Fibroblast of skin of left biceps (primary cell): Measurements from ENCODE around the gene DHRS7B.
"Not testable (repeated sequence)": the region's sequence is repeated elsewhere in the genome, so short reads cannot be mapped to it uniquely, and the experiment has no call there.

Experiments
- DNase-seq, 2 experiments: peaks; one replicate each; pipeline ENCODE4 v3.0.0-alpha.2; 2013; ENCODE audit warnings: low read depth in 2 of 2

Gene DHRS7B

GRCh38 chr17:21177401-21177800, 50.6 kb downstream of the DHRS7B start:
- no peak for DNase-seq

DNA sequence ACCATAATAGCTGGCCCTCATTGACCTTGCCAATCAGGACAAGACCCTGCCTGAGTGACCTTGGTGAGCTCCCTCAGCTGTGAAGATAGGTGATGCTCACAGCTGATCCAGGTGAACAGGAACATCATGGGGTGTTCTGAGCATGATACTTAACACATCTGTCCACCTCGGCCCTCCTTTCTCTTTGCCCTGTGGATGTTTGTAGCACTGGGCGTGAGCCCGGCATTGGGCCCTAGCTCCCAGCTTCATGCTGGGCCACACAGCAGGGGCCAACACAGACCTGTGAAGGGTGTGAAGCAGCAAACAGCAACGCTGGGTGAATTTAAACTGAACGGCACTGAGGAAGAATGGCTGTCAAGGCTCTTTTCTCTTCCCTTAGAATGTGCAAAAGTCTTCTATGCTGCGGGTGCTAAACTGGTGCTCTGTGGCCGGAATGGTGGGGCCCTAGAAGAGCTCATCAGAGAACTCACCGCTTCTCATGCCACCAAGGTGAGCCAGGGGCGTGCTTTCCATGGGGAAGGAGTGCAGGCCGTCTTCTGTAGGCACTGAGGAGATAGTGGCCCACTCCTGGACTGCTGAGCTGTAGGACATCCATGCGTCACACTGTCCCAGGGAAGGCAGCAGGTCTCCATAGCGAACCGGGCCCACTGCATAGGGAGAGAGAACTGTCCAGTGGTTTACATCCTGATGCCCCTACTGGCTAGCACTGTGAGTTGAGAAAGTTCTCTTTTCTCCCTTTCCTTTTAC, 51.3 kb downstream of the DHRS7B start:
- no peak for DNase-seq

DNA sequence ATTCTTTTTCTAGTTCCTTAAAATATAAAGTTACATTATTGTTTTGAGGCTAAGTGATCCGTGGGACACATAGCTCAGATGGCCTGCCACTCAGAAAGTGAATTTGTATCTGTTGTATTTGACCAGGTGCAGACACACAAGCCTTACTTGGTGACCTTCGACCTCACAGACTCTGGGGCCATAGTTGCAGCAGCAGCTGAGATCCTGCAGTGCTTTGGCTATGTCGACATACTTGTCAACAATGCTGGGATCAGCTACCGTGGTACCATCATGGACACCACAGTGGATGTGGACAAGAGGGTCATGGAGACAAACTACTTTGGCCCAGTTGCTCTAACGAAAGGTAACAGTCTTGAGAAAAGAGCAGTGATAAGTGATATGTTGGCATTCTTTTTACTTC, 56.7 kb downstream of the DHRS7B start:
- DNase-seq, result no peak

DNA sequence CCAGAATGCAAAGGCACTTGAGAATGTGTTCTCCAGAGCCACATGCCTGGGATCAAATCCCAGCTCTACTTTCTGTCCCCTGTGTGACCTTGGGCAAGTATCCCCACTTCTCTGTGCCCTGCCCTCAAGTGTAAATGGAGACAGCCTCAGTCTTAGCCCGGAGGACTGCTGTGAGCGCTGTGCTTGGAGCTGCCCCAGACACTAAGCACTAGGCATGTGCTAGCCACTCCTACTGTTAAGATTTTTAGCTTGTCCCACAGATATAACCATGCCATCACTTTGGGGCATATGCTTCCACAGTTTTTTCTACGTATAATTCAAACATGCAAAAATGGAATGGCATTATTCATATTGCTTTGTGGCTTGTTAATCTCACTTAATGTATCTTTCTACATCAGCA, 57.8 kb downstream of the DHRS7B start:
- no peak for DNase-seq

- no peak for DNase-seq
Measured at GRCh38 chr17:21185061-21185460, 58.3 kb downstream of the DHRS7B start.

DNA sequence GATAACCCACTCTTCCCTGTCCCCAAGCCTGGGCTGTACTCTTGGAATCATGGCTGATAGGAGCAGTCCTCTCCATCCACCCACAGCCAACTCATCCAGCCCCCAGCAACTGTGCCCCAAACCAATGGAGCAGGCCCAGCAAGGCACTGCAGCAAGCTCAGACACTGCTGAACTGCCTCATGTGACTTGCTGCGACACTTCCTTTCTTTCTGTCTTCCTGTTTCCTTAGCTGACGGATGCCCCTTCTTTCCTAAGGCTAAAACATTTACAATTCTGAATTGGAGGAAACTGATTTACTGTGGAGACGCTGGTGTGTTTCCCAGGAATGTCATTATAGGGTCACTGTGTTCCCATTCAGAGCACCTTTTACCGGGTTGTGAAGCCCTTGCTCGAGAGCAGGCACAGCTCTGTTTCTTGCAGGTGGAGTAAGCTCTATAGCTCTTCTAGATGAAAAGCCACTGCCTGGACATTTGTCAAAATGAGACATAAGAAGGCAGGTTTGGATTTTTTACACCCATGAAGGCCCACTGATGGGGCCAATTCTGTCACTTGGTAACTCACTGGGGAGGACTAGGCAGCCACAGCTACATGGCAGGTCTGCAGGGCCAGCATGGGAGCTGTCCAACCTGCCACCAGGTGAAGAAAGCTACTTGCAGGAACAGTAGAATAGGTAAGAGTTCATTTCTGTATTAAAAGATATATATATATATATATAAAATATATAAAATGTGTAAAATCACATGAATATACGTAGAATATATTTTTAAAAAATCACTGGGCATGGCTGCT, 59.8 kb downstream of the DHRS7B start:
- no peak for DNase-seq

DNA sequence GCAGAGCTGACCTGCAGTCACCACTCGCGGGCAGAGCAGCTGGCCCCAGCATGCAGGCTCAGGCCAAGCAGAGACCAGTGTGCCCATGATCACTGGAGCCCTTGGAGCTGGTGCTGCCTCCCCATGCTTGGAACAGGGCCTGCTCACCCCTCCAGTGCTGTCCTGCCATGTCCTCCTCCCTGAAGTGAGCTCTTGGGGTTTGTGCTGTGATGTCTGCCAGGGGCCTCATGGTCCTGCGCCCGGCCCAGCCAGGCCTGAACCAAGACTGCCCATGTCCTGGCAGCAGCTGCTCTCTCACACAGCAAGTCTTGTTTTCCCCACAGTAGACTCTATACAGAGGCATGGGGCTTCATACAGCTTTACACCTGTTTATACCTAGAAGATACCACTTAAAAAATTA, 62.6 kb downstream of the DHRS7B start:
- no peak for DNase-seq

DNA sequence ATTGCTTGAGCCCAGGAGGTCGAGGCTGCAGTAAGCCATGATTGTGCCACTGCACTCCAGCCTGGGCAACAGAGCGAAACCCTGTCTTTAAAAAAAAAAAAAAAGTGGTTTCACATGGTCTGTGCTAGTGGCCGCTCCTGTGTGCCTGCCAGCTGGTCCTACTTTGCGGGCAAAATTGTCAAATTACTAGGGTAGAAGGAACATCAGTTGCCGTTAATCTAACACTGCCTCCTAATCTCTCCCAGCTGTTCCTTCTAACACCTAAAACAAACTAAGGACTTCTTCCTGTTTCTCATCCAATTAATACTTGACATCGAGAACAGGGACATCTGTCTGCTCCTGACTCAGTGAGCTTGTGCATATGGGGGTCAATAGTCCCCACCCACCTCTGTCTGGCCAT, 63.3 kb downstream of the DHRS7B start:
- DNase-seq, result no peak

DNA sequence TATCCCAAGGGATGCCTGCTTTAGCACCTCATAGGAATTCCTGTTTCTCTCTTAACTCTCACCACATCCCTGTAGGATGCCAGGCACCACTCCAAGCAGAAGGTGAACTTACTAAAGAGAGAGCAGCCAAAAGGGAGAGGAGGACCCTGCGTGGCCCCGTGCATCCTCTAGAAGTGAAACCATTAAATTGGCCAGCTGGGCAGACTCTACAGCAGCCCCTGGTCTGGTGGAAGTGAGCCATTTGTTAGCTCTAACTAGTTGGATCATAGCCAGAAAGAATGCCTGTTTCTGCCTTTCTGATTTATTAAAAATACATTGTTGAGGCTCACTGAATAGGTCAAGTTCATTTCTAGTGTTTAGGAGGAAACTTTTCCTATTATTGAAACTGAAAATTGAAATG, 64.9 kb downstream of the DHRS7B start:
- DNase-seq, result no peak

DNA sequence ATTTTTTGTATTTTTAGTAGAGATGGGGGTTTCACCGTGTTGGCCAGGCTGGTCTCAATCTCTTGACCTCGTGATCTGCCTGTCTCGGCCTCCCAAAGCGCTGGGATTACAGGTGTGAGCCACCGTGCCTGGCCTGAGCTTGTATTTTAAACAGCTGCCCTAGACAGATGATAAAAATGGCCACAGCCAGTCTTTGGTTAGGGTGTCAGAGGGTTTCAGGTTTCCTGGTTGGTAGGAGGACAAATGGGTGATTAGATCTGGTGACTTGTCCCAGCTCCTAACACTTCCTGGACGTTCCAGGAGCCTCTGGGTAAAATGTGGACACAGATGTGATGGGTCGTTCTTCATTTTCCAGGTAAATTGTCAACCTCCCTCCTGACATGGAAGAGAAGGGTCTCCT, 65.7 kb downstream of the DHRS7B start:
- DNase-seq, result not testable (repeated sequence)

DNA sequence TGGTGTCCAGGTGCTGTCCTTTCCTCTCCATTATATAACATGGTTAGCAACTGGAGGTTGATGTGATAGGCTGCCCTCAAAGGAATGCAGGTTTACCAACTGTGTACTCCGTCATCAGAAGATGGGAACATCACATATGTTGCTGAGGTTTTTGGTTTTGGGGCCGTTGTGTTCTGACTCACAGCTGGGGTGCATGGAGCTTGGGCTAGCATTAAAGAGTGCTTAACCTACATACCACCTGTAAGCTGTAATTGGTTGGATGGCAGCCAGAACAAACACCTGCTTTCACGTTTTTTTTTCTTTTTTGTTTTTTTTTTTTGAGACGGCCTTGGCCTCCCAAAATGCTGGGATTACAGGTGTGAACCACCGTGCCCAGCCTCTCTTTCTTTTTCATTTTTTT, 66.3 kb downstream of the DHRS7B start:
- DNase-seq, result no peak

DNA sequence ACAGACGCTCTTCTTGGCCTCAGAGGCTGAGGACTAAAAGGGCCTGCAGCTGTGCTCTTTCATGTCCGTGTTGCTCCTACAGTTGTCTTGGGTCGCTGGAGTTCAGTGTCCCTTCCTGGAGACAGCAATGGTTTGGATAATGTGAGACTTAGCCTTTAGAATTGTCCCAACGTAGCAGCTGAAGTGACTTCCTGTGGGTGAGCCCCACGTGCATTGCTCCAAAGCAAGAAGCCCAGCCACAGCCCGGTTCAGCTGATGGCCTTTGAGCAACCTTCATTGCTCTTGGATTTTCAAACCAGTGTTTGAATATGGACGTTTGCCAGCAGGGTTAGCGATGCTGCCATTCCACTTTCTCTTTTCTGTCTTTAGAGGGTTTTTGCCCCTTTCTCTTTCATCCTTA, 67.5 kb downstream of the DHRS7B start:
- DNase-seq, result no peak

DNA sequence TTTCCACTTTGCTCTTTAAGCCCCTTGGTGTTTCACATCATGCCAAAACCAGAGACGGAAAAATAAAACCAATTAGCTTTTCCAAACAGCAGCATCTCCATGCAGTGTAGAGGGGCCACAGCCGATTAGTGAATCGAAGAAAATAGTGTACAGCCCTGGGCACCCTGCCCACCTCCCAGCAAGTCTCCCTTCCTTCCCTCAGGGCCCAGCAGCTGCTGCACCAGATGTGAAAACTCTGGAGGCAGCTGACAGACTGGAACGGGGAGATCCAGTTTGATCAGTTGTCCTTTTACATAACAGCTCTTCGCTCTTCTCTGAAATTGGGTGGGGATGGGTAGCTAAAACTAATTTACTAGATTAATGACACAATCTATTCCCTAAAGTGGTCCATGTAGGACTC, 67.9 kb downstream of the DHRS7B start:
- peak in 1 of 2 experiments; percentile 9 for DNase-seq

DNA sequence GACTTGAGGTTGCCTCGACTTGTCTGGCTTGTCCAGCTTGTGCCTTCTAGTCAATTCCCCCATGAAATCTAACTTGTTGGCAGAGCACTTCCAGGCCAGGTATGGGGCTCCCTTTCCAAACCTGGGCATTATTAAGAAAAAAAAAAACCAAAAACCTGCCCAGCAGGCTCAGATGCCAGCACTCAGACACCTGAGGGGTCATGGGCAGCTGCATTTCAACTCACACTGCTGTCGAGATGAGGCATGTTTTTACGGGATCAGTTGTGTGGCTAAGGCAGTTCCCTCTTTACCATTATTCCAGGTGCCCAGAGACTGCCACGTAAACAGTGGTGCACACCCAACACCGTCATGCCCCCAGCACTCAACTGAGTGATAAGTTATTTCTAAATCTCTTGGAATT, 69.4 kb downstream of the DHRS7B start:
- no peak for DNase-seq

GRCh38 chr17:21198411-21198810, 71.6 kb downstream of the DHRS7B start:
- DNase-seq, result no peak

- DNase-seq, result no peak
Measured at GRCh38 chr17:21199311-21199710, 72.5 kb downstream of the DHRS7B start.

GRCh38 chr17:21199856-21200255, 73.1 kb downstream of the DHRS7B start:
- no peak for DNase-seq

GRCh38 chr17:21200590-21201297, 74.0 kb downstream of the DHRS7B start:
- no peak for DNase-seq

DNA sequence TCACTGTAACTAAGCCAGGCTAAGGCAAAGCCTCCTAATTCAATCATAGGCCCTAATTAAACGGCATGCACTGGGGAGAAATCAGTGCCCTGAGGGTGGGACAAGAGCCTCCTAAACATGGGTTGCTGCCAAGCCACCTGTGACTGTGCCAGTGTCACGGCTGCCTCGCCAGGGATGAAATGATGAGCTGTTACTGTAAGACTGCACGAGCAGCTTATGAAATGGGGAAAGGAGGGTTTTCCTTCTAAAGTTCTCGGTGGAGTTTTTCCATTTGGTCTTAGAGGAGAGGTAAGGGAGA, 74.5 kb downstream of the DHRS7B start:
- DNase-seq, result no peak

DNA sequence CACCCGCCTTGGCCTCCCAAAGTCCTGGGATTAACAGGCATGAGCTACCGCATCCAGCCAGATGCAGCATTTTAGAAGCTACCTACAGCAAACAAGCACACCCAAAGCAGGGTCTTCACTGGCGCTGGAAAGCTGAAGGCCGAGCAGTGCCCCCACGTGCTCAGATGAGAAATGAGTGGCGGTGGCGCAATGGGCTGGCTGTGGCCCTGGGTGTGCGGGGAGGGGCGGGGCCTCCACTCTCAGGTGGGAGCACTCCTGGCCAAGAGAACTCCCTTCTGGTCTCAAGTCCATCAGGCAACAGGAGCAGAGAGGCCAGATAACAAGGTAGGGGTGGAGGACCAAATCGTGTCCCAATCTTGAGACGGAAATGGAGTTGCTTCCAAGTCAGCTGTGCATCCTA, 75.1 kb downstream of the DHRS7B start:
- no peak for DNase-seq

DNA sequence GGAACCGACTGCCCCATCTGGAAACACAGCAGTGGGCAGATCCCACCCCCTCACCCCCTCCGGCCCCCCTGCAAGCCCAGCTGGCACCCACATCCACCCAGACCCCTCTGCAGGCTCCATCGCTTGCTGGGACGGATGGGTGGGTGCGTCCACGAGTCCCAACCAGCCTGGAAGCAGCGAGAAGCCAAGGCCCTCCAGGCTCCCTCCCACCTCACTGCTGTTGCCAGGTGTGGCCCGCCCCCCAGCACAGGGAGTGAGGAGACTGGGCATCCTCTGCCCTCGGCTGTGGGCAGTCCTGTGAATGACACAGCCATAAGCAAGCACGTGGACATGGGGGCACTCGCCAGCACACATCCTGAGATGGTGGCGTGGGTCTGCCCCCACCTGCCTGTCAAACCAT, 75.7 kb downstream of the DHRS7B start:
- no peak for DNase-seq

GRCh38 chr17:21204935-21205334, 78.2 kb downstream of the DHRS7B start:
- no peak for DNase-seq

DNA sequence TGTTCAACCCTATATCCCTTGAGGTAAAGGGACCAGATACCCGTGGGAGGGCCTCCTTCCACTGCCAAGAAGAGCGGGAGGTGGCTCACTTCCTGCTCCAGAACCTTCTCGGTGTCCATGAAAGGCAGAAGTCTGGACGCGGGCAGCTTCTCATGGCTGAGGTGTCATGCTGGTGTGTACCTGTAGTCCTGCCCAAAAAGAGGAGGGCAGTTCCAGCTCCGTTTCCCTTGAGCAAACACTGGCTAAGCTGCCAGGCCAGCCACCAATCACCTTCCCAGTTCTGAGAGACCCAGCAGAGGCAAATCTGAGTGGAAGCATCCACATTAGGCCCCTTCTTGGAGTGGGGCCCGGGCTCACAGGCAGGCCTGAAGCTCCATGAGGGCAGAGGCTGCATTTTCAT, 81.6 kb downstream of the DHRS7B start:
- DNase-seq, result no peak
